Hepatocyte (in vitro differentiated cells): ENCODE data around the gene XYLT1. TPM values are rescaled to one million over a fixed set of nuclear protein-coding genes. Genes with fewer than 3 reads are reported as not detected.

Experiments used
- DNase-seq: peaks from one replicate; pipeline ENCODE4 v3.0.0-alpha.2; 2016; ENCODE audit warnings: low spot score
- H2AFZ ChIP-seq: fragments of 200-600 bp; sonication (generic); 2 replicates; pipeline ENCODE4 v1.6.0; 2016; ENCODE audit warnings: antibody characterized with exemption, mild to moderate bottlenecking
- H3K27ac ChIP-seq: fragments of 200-600 bp; sonication (generic); 2 replicates; pipeline ENCODE4 v1.5.1; 2016; ENCODE audit warnings: mild to moderate bottlenecking
- H3K27me3 ChIP-seq: fragments of 200-600 bp; sonication (generic); 2 replicates; pipeline ENCODE4 v1.6.1; 2016
- H3K36me3 ChIP-seq: fragments of 200-600 bp; sonication (generic); replicated peaks from 2 replicates; pipeline ENCODE4 v1.5.1; 2016; ENCODE audit warnings: low read depth; ENCODE audit not compliant: insufficient read depth
- H3K4me1 ChIP-seq: fragments of 200-600 bp; sonication (generic); 2 replicates; pipeline ENCODE4 v1.5.1; 2016; ENCODE audit warnings: mild to moderate bottlenecking, moderate library complexity; ENCODE audit not compliant: insufficient read depth
- H3K4me2 ChIP-seq: fragments of 200-600 bp; sonication (generic); 2 replicates; pipeline ENCODE4 v1.6.0; 2016
- H3K4me3 ChIP-seq: fragments of 200-600 bp; sonication (generic); 2 replicates; pipeline ENCODE4 v1.5.1; 2016; ENCODE audit warnings: mild to moderate bottlenecking
- H3K79me2 ChIP-seq: fragments of 200-600 bp; sonication (generic); 2 replicates; pipeline ENCODE4 v1.6.0; 2017; ENCODE audit warnings: mild to moderate bottlenecking
- H3K9me2 ChIP-seq: fragments of 200-600 bp; sonication (generic); replicated peaks from 2 replicates; pipeline ENCODE4 v1.6.0; 2017; ENCODE audit warnings: mild to moderate bottlenecking; ENCODE audit not compliant: insufficient read depth
- H3K9me3 ChIP-seq: fragments of 200-600 bp; sonication (generic); 2 replicates; pipeline ENCODE4 v1.5.1; 2016; ENCODE audit warnings: low read depth, mild to moderate bottlenecking
- H4K20me1 ChIP-seq: fragments of 200-600 bp; sonication (generic); 2 replicates; pipeline ENCODE4 v1.6.0; 2016; ENCODE audit warnings: mild to moderate bottlenecking; ENCODE audit not compliant: insufficient read depth, poor library complexity, severe bottlenecking
- CTCF ChIP-seq: fragments of 200-600 bp; sonication (generic); IDR thresholded peaks from 2 replicates; pipeline ENCODE4 v1.5.1; 2016; ENCODE audit warnings: antibody characterized with exemption, mild to moderate bottlenecking; ENCODE audit not compliant: poor library complexity
- EZH2 ChIP-seq: fragments of 200-600 bp; sonication (generic); IDR thresholded peaks from 2 replicates; pipeline ENCODE4 v1.6.1; 2016; ENCODE audit warnings: antibody characterized with exemption, mild to moderate bottlenecking, borderline replicate concordance
- EZH2phosphoT487 ChIP-seq: fragments of 200-600 bp; sonication (generic); IDR thresholded peaks from one replicate; pipeline ENCODE4 v1.6.1; 2018; ENCODE audit warnings: antibody characterized with exemption, mild to moderate bottlenecking, low read depth, moderate library complexity; ENCODE audit not compliant: unreplicated experiment, severe bottlenecking
- WGBS: methylation state at CpG from one replicate; pipeline ENCODE4 v1.1.6; 2016; ENCODE audit warnings: low lambda C conversion rate; ENCODE audit errors: missing lambda C conversion rate; 5-methylcytosine and 5-hydroxymethylcytosine counted together
- polyA plus RNA-seq: library from polyadenylated mRNA; unstranded; fragments of >200 nt; fragmentation: Nextera tagmentation; extraction: Ambion mirVana; gene quantifications from 2 replicates; pipeline ENCODE4 v1.2.1, GENCODE V29; 2016
- total RNA-seq: library from RNA; depleted of rRNA; stranded (reverse); fragments of >200 nt; gene quantifications from 2 replicates; pipeline ENCODE4 v1.2.3, GENCODE V29; 2014

The XYLT1 gene
- total and polyA plus RNA-seq, 2 experiments from 2014 or later: 6.9 to 13.7 TPM

- no peak overlapping the region for H3K4me2 ChIP-seq
- no peak overlapping the region for H3K4me3 ChIP-seq
- H3K36me3 ChIP-seq: no peaks in the 10 kb centered on the region
- no peak overlapping the region for H3K27ac ChIP-seq
- H3K79me2 ChIP-seq: no peaks in the 10 kb centered on the region
- TF ChIP-seq EZH2 (no peak), CTCF (peak; percentile 29), EZH2phosphoT487 (no peak)
- no peak for DNase-seq
- H4K20me1 ChIP-seq: no peaks in the 10 kb centered on the region
- H3K4me1 ChIP-seq: no peaks in the 10 kb centered on the region
- WGBS: 46% methylated on average over 4 of the region's 4 CpGs
- no peaks in the 10 kb centered on the region for H3K9me3 ChIP-seq
- no peaks in the 10 kb centered on the region for H3K27me3 ChIP-seq
- H2AFZ ChIP-seq: no peak overlapping the region
- no peaks in the 10 kb centered on the region for H3K9me2 ChIP-seq
Measured at GRCh38 chr16:17211797-17212196, 259.0 kb downstream of the XYLT1 start.

- no peak overlapping the region for H3K27ac ChIP-seq
- no peak for DNase-seq
- H4K20me1 ChIP-seq: no peaks in the 10 kb centered on the region
- 98% methylated on average over 2 of the region's 2 CpGs for WGBS
- H2AFZ ChIP-seq: no peak overlapping the region
- TF ChIP-seq EZH2phosphoT487: no peak
- TF ChIP-seq EZH2: no peak
- no peak for TF ChIP-seq CTCF
- H3K4me1 ChIP-seq: peaks cover 6% of the 10 kb centered on the region
- H3K9me3 ChIP-seq: no peaks in the 10 kb centered on the region
- no peaks in the 10 kb centered on the region for H3K79me2 ChIP-seq
- no peak overlapping the region for H3K4me3 ChIP-seq
- H3K27me3 ChIP-seq: no peaks in the 10 kb centered on the region
- H3K9me2 ChIP-seq: no peaks in the 10 kb centered on the region
- H3K36me3 ChIP-seq: no peaks in the 10 kb centered on the region
- H3K4me2 ChIP-seq: no peak overlapping the region
Measured at GRCh38 chr16:17206712-17207111, 264.0 kb downstream of the XYLT1 start.

- H3K4me3 ChIP-seq: no peak overlapping the region
- no peaks in the 10 kb centered on the region for H3K36me3 ChIP-seq
- H3K27me3 ChIP-seq: no peaks in the 10 kb centered on the region
- H3K9me3 ChIP-seq: no peaks in the 10 kb centered on the region
- no peak overlapping the region for H2AFZ ChIP-seq
- DNase-seq: peak; percentile 47
- no peaks in the 10 kb centered on the region for H3K9me2 ChIP-seq
- WGBS: 47% methylated on average over 8 of the region's 8 CpGs
- TF ChIP-seq CTCF (no peak), EZH2phosphoT487 (no peak), EZH2 (no peak)
- peaks cover 6% of the 10 kb centered on the region for H3K4me1 ChIP-seq
- H3K79me2 ChIP-seq: no peaks in the 10 kb centered on the region
- H4K20me1 ChIP-seq: no peaks in the 10 kb centered on the region
- peak overlapping the region; percentile 51 for H3K27ac ChIP-seq
- H3K4me2 ChIP-seq: peak overlapping the region; percentile 54
Measured at GRCh38 chr16:17205279-17206211, 265.2 kb downstream of the XYLT1 start.
